ENCODE measurements around the gene LRRC3.

Gene LRRC3

DNA sequence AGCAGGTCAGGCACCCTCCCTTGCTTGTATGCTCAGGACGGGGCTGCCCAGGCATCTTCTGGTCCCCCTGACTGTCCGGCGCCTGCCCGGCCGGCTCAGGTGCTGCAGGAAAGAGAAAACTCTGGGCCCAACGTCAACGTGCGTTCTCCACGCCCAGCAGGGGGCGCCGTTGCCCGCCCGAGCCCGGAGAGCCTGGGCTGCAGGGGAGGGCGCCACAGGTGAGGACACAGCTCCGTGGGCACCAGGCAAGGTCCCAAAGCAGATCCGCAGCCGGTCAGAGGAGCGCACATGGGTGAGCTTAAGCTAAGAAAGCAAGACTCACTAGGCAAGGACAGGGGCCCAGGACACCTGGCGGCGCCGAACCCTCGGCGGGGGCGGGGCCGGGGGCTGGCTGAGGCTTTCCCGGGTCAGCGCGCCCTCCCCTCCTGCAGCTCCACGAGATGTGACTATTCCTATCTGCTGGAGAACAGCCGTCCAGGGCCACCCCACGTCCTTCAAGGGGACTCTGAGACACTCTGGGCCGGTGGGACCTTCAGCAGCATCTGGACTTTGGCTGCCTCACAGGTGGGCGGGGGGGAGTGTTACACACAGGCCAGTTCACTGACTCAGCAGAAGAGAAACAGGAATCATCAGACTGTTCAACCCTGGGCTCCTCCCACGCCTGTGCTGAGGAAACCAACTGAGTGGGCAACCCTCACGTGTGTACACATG is 55.4 kb downstream of the LRRC3 start:
- no peak overlapping the region for H3K4me3 ChIP-seq (ENCODE audit: low read length)
- TF ChIP-seq, protein P1, sequence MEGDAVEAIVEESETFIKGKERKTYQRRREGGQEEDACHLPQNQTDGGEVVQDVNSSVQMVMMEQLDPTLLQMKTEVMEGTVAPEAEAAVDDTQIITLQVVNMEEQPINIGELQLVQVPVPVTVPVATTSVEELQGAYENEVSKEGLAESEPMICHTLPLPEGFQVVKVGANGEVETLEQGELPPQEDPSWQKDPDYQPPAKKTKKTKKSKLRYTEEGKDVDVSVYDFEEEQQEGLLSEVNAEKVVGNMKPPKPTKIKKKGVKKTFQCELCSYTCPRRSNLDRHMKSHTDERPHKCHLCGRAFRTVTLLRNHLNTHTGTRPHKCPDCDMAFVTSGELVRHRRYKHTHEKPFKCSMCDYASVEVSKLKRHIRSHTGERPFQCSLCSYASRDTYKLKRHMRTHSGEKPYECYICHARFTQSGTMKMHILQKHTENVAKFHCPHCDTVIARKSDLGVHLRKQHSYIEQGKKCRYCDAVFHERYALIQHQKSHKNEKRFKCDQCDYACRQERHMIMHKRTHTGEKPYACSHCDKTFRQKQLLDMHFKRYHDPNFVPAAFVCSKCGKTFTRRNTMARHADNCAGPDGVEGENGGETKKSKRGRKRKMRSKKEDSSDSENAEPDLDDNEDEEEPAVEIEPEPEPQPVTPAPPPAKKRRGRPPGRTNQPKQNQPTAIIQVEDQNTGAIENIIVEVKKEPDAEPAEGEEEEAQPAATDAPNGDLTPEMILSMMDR (conservative IDR thresholded peaks at IDR 0.05; ENCODE audit: low read length) = peak; percentile 58
- peak; percentile 20 for DNase-seq (ENCODE audit: low read depth)

DNA sequence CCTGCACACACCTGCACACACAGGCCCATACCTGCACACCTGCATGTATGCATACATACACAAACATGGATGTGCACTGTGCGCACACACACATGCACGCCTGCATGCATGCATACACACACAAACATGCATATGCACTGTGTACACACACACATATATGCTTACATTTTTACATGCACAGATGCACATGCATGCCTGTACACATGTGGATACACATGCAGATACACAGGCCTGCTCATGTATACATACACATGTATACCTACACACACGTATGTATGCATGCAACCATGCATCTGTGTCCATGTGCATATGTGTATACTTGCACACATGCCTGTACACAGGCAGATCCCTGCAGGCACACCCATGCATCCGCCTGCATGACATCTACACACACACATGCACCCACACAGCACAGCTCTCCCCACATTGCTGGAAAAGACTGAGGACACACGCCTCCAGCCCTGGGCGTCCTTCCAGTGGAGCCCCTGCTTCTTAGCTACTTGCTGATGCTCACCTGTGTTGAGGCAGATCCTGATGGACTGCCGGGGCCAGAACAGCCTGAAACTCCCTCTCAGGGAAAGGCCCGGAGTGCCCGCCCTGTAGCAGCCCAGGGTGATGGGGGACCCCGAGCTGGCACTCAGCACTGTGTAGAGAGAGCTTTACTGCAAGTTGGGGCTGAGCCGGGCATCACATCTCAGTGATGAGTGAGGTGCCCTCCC is 56.1 kb downstream of the LRRC3 start:
- no peak overlapping the region for H3K4me3 ChIP-seq (ENCODE audit: low read length)
- DNase-seq (ENCODE audit: low read depth) = no peak
- TF ChIP-seq, protein P1 (conservative IDR thresholded peaks at IDR 0.05; ENCODE audit: low read length) = no peak

Data from AG10803 (cell line).